B cell (primary cell): ENCODE data around the gene TTC1. TPM values are rescaled to one million over a fixed set of nuclear protein-coding genes. Genes with fewer than 3 reads are reported as not detected.

ENCODE experiments used
- ATAC-seq: fragments of 200-7000 bp; cut with Tn5 transposase; one replicate; pipeline ENCODE4 v1.10.0; 2021; ENCODE audit warnings: low read depth, mild to moderate bottlenecking, moderate number of reproducible peaks, moderate library complexity
- CTCF ChIA-PET: fragments of 350-600 bp; sonication (Branson Sonifier 250); formaldehyde crosslinking; loops from one replicate; lab custom pipeline; 2021; ENCODE audit warnings: antibody characterized with exemption, inconsistent platforms; lab: Charles Lee
- POLR2A ChIA-PET: fragments of 350-600 bp; sonication (Branson Sonifier 250); formaldehyde crosslinking; loops from one replicate; lab custom pipeline; 2021; ENCODE audit warnings: antibody characterized with exemption; lab: Charles Lee
- DNase-seq: peaks from one replicate; pipeline ENCODE4 v3.0.0; 2013
- H2AFZ ChIP-seq: 2 replicates; pipeline ENCODE4 v1.6.1; 2012; ENCODE audit warnings: mild to moderate bottlenecking, low read depth, low read length; ENCODE audit not compliant: insufficient read depth, poor library complexity, severe bottlenecking
- H3K27ac ChIP-seq, 2 donors: 1 replicate in 1 of 2; 2 replicates in 1 of 2; pipeline ENCODE4 v1.5.1; 2012 to 2013; ENCODE audit warnings: low read length in 2 of 2, mild to moderate bottlenecking in 2 of 2, moderate library complexity in 1 of 2
- H3K27me3 ChIP-seq, 4 experiments: fragments of 200-600 bp in 1 of 4; sonication (generic) in 1 of 4; replicated peaks in 1 of 4; 1 replicate in 2 of 4; 2 replicates in 2 of 4; pipeline versions ENCODE4 v1.6.1 to v1.7.0; 2013 to 2016; ENCODE audit warnings: low read length in 3 of 4, mild to moderate bottlenecking in 2 of 4, mixed read lengths in 1 of 4, moderate library complexity in 1 of 4; ENCODE audit not compliant: insufficient read depth in 4 of 4, control insufficient read depth in 3 of 4; ENCODE audit errors: control extremely low read depth in 1 of 4
- H3K36me3 ChIP-seq, 2 experiments: replicated peaks in 1 of 2; 1 replicate in 1 of 2; 2 replicates in 1 of 2; pipeline versions ENCODE4 v1.6.1 to v1.7.1; 2013; ENCODE audit warnings: low read length in 1 of 2; ENCODE audit not compliant: insufficient read depth in 2 of 2, control insufficient read depth in 1 of 2; ENCODE audit errors: control extremely low read depth in 1 of 2, extremely low read depth in 1 of 2
- H3K4me1 ChIP-seq, 2 donors: fragments of 200-600 bp in 1 of 2; sonication (generic) in 1 of 2; 1 replicate in 1 of 2; 2 replicates in 1 of 2; pipeline versions ENCODE4 v1.5.1 to v1.6.1; 2013 to 2017; ENCODE audit warnings: low read length in 2 of 2; ENCODE audit not compliant: control insufficient read depth in 2 of 2, insufficient read depth in 2 of 2
- H3K4me2 ChIP-seq: replicated peaks from 2 replicates; pipeline ENCODE3; 2012; ENCODE audit warnings: mild to moderate bottlenecking, low read depth, low read length; ENCODE audit not compliant: poor library complexity, severe bottlenecking
- H3K4me3 ChIP-seq, 5 experiments: fragments of 200-600 bp in 1 of 5; sonication (generic) in 1 of 5; 1 replicate in 3 of 5; 2 replicates in 2 of 5; pipeline versions ENCODE4 v1.5.1 to v1.7.0; 2011 to 2016; ENCODE audit warnings: low read length in 4 of 5, mild to moderate bottlenecking in 4 of 5, low read depth in 2 of 5, control low read depth in 1 of 5, moderate library complexity in 1 of 5; ENCODE audit not compliant: insufficient read depth in 1 of 5; ENCODE audit errors: control extremely low read depth in 1 of 5, extremely low read depth in 1 of 5
- H3K79me2 ChIP-seq: fragments of 200-600 bp; sonication (generic); one replicate; pipeline ENCODE4 v1.6.0; 2016; ENCODE audit warnings: low read length; ENCODE audit not compliant: control insufficient read depth, insufficient read depth
- H3K9ac ChIP-seq: fragments of 200-600 bp; sonication (generic); 2 replicates; pipeline ENCODE4 v1.6.1; 2017; ENCODE audit warnings: mild to moderate bottlenecking, low read length, moderate library complexity
- H3K9me3 ChIP-seq, 3 donors: one replicate each; pipeline versions ENCODE4 v1.6.1 to v1.7.1; 2013; ENCODE audit warnings: low read length in 2 of 3; ENCODE audit not compliant: control insufficient read depth in 2 of 3, insufficient read depth in 1 of 3; ENCODE audit errors: control extremely low read depth in 1 of 3
- H4K20me1 ChIP-seq: 2 replicates; pipeline ENCODE4 v1.6.0; 2012; ENCODE audit warnings: mild to moderate bottlenecking, low read length; ENCODE audit not compliant: insufficient read depth, control insufficient read depth, poor library complexity, severe bottlenecking
- H3K27ac Mint-ChIP-seq: one replicate; pipeline ENCODE4 v1.8.0; 2021; ENCODE audit warnings: mixed read lengths
- H3K27me3 Mint-ChIP-seq: one replicate; pipeline ENCODE4 v1.8.0; 2021; ENCODE audit warnings: mixed read lengths
- H3K4me1 Mint-ChIP-seq: one replicate; pipeline ENCODE4 v1.8.0; 2021; ENCODE audit warnings: mixed read lengths
- H3K4me3 Mint-ChIP-seq: one replicate; pipeline ENCODE4 v1.8.0; 2021; ENCODE audit warnings: mixed read lengths
- H3K9me3 Mint-ChIP-seq: one replicate; pipeline ENCODE4 v1.8.0; 2022; ENCODE audit warnings: mixed read lengths; ENCODE audit not compliant: insufficient read depth
- CTCF ChIP-seq: fragments of 200-600 bp; IDR thresholded peaks from one replicate; pipeline ENCODE4 v1.8.0; 2022; ENCODE audit warnings: antibody characterized with exemption, mild to moderate bottlenecking
- EZH2 ChIP-seq: IDR thresholded peaks from 2 replicates; pipeline ENCODE4 v1.6.1; 2012; ENCODE audit warnings: borderline replicate concordance, low read depth, mild to moderate bottlenecking, moderate library complexity, low read length; ENCODE audit not compliant: insufficient read depth, poor library complexity, severe bottlenecking
- WGBS: methylation state at CpG from one replicate; pipeline ENCODE4 v1.1.5; 2013; ENCODE audit warnings: missing lambda C conversion rate; ENCODE audit not compliant: insufficient coverage; 5-methylcytosine and 5-hydroxymethylcytosine counted together
- intact Hi-C: fragments of 100-400 bp; cut with micrococcal nuclease; formaldehyde crosslinking; loops from one replicate; pipeline ENCODE4 v1.10.0; 2022
- polyA plus RNA-seq: library from polyadenylated mRNA; depleted of rRNA; stranded (reverse); fragments of >200 nt; gene quantifications from 2 replicates; pipeline ENCODE4 v1.2.3, GENCODE V29; 2012
- total RNA-seq, 2 donors: library from RNA; stranded (reverse); fragments of 120-200 nt in 1 of 2; gene quantifications; 1 replicate in 1 of 2; 2 replicates in 1 of 2; pipeline versions ENCODE4 v1.2.3 to v1.2.4, GENCODE V29; 2013 to 2022

The TTC1 gene
- total and polyA plus RNA-seq, 2 donors (not counting 1 experiment from before 2014, with no cell fraction given), result 12.1 to 40.4 TPM

DNA sequence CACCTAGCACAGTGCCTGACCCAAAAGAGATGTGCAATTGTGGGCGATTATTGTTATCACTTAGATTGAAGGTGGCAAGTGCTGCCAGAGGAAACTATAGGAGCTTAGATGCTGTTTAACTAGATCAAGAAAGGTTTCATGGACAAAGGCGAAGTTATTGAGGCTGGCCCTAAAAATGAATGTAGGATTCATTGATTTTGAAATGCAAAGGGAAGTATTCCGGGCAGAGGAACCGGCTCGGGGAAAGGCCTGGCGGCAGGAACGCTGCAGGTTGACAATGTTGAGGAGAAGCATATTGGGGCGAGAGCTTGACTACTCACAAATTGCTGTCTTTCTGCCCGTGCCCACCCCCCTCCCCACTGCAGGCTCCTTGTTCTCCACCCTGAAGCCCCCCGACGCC is 37.4 kb upstream of the TTC1 start:
- Histone ChIP-seq H3K4me1 (peaks cover 9 to 12% of the 10 kb centered on the region in 2 donors), H2AFZ (no peak overlapping the region), H3K27ac (no peak overlapping the region), H3K79me2 (no peaks in the 10 kb centered on the region), H3K9ac (no peak overlapping the region), H4K20me1 (no peaks in the 10 kb centered on the region), H3K9me3 (peaks cover 0 to 9% (median 0%) of the 10 kb centered on the region in 3 donors), H3K36me3 (no peaks in the 10 kb centered on the region), H3K4me2 (peak overlapping the region; percentile 67), H3K4me3 (peak overlapping the region in 1 of 5 experiments; percentile 29), H3K27me3 (peaks cover 0 to 47% (median 26%) of the 10 kb centered on the region in 4 experiments)
- H3K4me3 Mint-ChIP-seq, result peak overlapping the region; percentile 70
- ChIA-PET CTCF (interaction anchor here (1.3 kb wide), 1 partner anchor 16 kb away, joined by 4 read pairs; no protein-coding TSS in a partner anchor), POLR2A (no interaction called here)
- ATAC-seq, result no peak
- DNase-seq, result no peak
- H3K4me1 Mint-ChIP-seq, result peaks cover 13% of the 10 kb centered on the region
- TF ChIP-seq CTCF (no peak), EZH2 (no peak)
- no peaks in the 10 kb centered on the region for H3K9me3 Mint-ChIP-seq
- no peak overlapping the region for H3K27ac Mint-ChIP-seq
- 34% methylated on average over 6 of the region's 11 CpGs for WGBS
- peaks cover 63% of the 10 kb centered on the region for H3K27me3 Mint-ChIP-seq
- intact Hi-C loops, result no loop called here

DNA sequence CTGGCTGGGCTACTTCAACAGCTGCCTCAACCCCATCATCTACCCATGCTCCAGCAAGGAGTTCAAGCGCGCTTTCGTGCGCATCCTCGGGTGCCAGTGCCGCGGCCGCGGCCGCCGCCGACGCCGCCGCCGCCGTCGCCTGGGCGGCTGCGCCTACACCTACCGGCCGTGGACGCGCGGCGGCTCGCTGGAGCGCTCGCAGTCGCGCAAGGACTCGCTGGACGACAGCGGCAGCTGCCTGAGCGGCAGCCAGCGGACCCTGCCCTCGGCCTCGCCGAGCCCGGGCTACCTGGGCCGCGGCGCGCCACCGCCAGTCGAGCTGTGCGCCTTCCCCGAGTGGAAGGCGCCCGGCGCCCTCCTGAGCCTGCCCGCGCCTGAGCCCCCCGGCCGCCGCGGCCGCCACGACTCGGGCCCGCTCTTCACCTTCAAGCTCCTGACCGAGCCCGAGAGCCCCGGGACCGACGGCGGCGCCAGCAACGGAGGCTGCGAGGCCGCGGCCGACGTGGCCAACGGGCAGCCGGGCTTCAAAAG is 36.9 kb upstream of the TTC1 start:
- Histone ChIP-seq H2AFZ (no peak overlapping the region), H3K36me3 (no peaks in the 10 kb centered on the region), H3K4me1 (peaks cover 9 to 12% of the 10 kb centered on the region in 2 donors), H4K20me1 (no peaks in the 10 kb centered on the region), H3K9ac (no peak overlapping the region), H3K27ac (no peak overlapping the region), H3K27me3 (peaks cover 0 to 48% (median 24%) of the 10 kb centered on the region in 4 experiments), H3K79me2 (no peaks in the 10 kb centered on the region), H3K9me3 (peaks cover 0 to 9% (median 0%) of the 10 kb centered on the region in 3 donors), H3K4me3 (peak overlapping the region in 2 of 5 experiments; percentile 15 to 29), H3K4me2 (peak overlapping the region; percentile 67)
- Mint-ChIP-seq H3K4me1 (peaks cover 13% of the 10 kb centered on the region), H3K27me3 (peaks cover 63% of the 10 kb centered on the region), H3K27ac (no peak overlapping the region), H3K4me3 (peak overlapping the region; percentile 70), H3K9me3 (no peaks in the 10 kb centered on the region)
- DNase-seq, result peak; percentile 35
- WGBS, result 4% methylated on average over 73 of the region's 76 CpGs
- no peak for ATAC-seq
- TF ChIP-seq CTCF (no peak), EZH2 (no peak)
- POLR2A ChIA-PET, result no interaction called here
- CTCF ChIA-PET, result interaction anchor here (1.3 kb wide), 1 partner anchor 15 kb away, joined by 4 read pairs; no protein-coding TSS in a partner anchor
- intact Hi-C loops, result no loop called here
